RPMI8226 (cell line): ENCODE results near the gene MACROH2A1.

ENCODE experiments used
- DNase-seq: peaks from one replicate; pipeline ENCODE4 v3.0.0-alpha.2; 2015

MACROH2A1 gene

DNA sequence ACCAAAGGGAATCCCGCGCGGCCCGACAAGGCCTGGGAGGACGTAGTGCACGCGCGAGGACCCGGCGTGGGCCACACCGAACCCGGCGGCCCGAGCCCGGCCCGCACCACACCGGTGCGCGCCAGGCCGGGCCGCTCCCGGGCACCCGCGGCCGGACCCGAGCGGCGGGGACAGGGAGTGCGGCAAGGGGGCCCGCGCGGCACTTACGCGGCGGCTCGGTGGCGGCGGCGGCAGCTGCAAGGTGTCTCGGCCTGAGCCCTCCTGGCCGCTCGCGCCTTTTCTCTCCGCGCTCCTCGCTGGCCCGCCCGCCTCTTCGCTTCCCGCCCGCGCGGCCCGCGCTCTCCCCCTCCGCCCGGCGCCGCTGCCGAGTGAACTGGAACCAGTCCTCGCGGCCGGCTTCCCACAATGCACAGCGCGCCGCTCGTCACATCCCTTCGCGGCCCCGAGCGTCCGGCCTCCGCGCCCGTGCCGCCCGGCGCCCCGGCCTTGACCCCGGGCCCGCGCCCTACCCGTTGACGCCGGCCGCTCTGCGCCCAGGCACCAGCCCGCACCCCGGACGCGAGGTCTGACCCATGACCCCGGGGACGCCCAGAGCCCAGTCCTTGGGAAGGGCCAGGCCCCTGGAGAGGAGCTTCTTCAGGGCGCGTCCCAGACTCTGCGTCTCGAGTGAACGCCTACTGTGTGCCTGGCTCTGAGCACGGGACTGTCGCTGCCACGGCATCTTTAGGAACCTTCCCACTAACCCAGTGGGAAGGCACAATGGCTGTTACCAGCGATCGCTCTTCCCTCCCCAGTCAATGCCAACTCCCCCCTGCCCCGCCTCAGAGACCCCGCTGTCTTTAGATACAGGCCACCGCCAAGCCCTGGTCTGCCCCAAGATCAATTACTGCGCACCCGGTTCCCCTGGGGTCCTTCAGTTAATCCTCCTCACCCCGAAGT lies at the start of gene MACROH2A1:
Gene MACROH2A1, minus strand, starts transcription at position 377 of the 939 bp plus-strand sequence. CDS start 10,138 bp downstream, outside the sequence.
- peak; percentile 90 for DNase-seq

GRCh38 chr5:135448071-135448739 lies 49.2 kb upstream of the MACROH2A1 start:
- DNase-seq = no peak

GRCh38 chr5:135447298-135447929 lies 48.4 kb upstream of the MACROH2A1 start, which contains the start of gene DCANP1:
Gene DCANP1, minus strand, starts transcription at chr5:135447348. Its CDS starts 240 bp downstream, at chr5:135447108.
- DNase-seq = no peak

GRCh38 chr5:135446615-135447014 lies 47.6 kb upstream of the MACROH2A1 start:
- no peak for DNase-seq

DNA sequence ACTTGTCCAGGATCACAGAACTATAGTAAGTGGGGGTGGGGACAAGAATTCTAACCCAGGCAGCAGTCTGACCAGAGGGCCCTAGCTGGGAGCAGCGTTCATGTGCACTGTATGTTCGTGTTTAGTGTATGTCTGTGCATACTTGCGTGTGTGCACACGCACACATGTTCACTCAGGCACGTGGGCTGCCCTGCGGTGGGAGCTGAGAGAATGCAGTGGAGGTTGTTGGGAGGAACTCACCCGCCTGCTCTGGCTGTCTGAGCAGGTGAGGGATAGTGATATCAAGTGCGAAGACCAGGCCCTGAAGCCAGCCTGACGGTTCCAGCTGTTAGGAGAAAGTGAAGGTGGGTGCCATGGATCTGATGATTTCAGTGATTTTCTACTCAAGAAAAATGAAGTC lies 47.2 kb upstream of the MACROH2A1 start:
- DNase-seq = no peak

- DNase-seq = no peak
Observed at GRCh38 chr5:135445306-135445985, 46.4 kb upstream of the MACROH2A1 start.

DNA sequence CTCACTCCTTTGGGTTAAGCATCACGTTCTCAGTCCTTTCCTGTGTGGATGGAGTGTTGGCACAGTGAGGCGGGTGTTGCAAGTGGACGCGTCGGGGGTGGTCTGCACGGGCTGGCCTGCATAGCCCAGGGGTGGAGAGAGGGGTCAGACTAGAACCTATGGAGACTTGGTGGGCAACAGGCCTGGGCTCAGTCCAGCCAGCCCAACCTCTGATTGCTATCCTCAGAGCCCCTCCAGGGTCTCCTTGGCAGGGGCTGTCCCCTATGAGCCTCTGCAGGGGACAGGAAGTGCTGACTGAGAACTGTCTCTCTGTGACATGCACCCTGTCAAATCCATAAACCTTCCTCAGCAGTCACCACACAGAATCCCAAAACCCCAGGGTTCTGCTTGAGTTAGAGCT lies 45.9 kb upstream of the MACROH2A1 start:
- no peak for DNase-seq

GRCh38 chr5:135444360-135444759 lies 45.3 kb upstream of the MACROH2A1 start:
- DNase-seq = no peak

GRCh38 chr5:135443161-135443960 lies 44.3 kb upstream of the MACROH2A1 start:
- no peak for DNase-seq

- DNase-seq = no peak
Observed at GRCh38 chr5:135442431-135443160, 43.6 kb upstream of the MACROH2A1 start.

DNA sequence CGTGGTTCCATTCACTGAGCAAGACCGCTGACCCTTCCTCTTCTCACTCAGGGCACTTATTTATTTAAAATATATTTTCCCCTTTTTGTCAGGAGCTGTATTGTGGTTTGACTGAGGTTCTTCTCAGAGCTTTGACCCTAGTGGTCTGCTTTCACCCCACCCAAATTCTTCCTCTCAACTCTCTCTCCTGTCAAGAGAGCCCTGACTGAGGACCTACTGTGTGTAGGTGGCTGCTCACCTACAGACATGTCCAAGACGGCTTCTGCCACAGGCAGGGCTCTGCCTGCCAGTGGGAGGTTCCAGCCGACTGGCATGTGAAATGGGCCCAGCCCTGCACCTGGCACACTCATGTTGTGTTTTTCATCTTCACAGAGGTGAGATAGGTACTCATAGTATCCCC lies 42.9 kb upstream of the MACROH2A1 start:
- DNase-seq = no peak

GRCh38 chr5:135441350-135441831 lies 42.4 kb upstream of the MACROH2A1 start:
- DNase-seq = no peak

DNA sequence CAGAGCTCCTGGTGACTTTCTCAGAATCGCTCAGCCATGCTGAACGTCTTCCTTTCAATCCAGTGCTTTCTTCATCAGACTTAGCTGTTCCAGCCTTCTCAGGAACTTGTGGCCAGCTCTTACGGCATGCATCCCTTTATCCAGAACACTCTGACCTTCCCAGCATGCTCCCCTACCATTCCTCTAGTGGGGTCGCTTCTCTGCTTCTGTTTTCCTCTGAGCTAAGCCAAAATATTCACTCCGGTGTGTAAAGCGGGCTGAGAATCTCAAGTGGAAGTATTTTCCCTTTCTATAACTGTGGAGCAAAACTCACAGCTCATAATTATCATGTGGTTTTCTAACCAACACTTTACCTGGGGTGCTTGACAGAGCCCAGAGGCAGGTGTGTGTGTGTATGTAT lies 41.9 kb upstream of the MACROH2A1 start:
- DNase-seq = no peak

DNA sequence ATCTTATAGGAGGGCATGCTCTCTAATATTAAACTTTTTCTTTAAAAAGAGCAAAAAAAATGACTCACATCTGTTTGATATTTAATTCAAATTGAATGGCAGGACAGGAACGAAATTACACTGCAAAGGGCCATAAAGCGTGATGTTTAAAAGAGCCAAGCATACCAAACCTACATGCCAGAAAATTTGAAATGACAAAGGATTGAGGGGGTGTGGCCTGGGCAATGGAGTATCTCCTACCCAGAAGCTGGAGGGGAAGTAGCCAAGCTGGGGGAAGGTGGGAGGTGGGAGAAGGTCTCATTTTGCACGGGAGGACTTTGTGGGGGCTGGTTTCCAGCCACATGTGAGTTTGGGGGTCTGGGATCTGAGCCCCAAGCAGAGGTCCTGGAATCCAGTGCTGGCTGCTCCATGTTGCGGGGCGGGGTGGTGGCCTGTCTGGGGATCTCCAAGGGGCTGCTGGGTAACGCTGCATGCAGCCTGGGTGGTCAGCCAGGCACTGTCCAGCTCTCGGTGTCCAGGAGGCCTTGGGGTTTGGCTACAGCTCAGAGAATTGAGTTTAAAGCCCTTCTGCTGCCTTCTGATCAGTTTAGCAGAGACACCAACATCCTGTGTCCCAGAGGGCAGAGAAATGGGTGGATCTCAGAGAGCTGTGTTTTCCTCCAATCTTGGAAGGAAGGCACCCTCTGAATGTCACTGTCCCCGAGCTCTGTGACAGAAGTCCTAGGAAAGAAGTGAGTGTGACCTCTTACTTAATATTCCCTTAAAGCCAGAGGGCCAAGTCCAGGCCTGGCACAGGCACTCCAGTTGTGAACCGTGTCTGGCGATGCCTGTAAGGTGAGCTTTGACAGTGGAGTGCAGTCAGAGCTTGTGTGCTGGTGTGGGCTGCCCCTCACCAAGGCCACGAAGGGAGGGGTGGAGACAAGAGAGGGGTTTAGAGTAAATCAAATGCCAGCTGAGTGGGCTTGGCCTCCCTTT lies 40.5 kb upstream of the MACROH2A1 start:
- no peak for DNase-seq

DNA sequence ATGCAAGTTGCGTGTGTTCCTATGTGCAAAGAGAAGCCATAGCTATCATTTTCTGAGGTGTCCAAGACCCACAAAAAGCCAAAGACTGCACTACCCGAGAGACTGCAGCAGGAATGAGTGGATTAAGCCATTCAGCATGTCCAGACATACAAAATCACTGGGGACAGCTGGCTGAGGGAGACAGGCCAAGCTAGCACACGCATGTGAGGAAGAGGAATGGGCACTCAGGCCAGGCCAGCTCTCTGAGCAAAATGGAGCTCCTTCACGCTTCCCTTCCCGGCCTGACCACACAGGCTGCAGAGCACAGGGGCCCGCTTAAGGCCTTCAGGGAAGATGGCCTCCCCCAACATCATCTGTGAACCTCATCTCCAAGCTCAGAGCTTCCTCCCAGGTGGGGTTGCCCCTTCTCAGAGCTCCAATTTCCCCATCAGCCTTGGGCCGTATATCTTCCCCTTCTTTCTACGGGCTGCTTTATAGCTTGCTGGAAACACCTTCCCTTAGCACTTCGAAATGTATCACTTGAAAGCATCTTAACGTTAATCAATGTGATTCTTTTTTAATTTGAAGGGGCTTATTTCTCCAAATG lies 39.7 kb upstream of the MACROH2A1 start:
- DNase-seq = no peak

GRCh38 chr5:135437796-135438560 lies 38.9 kb upstream of the MACROH2A1 start:
- no peak for DNase-seq

GRCh38 chr5:135437422-135437795 lies 38.4 kb upstream of the MACROH2A1 start:
- no peak for DNase-seq

GRCh38 chr5:135436951-135437418 lies 38.0 kb upstream of the MACROH2A1 start:
- no peak for DNase-seq
